GM21528 (cell line): ENCODE measurements around the gene LOXL1.

Source experiments
- ATAC-seq: cut with Tn5 transposase; IDR thresholded peaks from one replicate; pipeline ENCODE4 v1.9.1; 2021; ENCODE audit warnings: mild to moderate bottlenecking, moderate library complexity; ENCODE audit not compliant: unreplicated experiment, low FRiP score

The LOXL1 gene

DNA sequence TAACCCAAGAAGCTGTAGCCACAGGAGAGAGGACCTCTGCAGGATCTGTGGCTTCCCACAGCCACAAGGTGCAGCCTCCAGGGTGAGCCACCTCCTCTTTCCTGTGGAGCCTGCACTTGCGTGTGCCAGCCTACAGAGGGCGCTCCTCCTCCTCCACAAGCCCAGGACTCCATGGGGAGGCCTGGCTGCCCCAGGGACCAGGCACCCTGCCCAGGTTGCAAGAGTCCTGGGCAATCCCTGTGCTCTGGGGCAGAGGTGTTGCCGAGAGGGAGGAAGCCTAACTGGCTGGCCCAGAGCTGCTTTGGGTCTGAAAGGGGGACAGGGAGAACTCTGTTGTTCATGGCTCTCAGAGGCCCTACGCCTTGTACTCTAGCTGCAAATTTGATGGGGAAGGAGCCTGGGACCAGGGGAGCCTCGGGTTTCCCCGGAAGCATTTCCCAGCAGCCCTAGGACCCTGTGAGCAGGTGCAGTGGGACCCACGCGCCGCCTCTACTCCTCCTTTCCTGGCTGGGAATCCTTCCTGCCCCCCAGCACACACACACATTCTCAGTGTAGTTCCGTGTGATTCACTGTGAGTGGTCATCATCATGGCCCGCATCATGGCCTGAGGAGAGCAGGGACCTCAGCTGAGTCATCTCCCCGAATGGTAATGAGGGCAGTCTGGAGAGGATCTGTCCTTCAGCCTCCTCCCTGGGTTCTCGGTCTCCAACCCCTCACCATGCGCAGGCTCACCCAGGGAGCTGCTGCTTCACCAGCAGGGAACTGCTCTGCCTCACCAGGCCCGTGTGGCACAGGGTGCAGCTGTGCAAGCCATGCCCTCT is 28.6 kb upstream of the LOXL1 start:
- no peak for ATAC-seq

DNA sequence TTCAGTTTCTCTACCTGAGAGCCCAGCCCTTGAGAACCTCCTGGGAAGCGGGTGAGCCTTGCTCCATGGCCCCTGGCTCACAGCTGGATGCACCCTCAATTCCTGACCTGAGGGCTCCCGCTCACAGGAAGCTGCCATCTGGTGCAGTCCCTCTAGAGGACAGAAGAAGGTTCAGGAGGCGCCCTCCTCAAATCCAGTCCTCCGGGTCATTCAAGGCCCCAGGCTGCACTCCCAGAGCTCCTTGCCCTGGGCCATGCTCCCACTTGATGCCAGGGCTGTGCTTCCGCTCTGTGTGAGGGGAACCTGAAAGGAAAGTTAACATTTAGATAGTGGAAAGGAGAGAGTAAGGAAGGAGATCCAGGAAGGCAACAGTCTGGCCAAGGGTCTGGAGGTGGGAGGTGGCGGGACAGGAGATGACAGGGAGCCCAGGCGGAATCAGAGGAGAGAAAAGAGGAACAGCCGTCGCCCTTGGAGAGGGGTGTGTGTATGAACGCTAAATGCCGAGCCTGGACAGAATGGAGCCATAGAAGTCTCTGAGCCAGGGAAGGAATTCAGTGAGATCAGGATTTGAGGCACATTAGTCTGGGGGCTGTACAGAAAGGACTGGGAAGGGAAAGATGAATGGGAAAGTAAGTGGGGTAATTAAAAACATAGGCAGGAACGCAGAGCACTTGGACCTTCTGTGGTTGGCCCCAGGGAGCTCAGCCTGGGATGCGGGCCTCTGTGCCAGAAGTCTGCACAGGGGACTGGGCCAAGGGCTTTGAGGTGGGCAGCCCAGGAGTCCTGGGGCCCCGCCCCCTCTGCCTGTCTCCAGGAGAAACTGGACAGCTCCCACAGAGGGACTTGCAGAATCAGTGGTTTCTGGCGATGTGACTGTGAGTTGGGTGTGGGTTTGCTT is 26.8 kb upstream of the LOXL1 start:
- ATAC-seq: no peak

DNA sequence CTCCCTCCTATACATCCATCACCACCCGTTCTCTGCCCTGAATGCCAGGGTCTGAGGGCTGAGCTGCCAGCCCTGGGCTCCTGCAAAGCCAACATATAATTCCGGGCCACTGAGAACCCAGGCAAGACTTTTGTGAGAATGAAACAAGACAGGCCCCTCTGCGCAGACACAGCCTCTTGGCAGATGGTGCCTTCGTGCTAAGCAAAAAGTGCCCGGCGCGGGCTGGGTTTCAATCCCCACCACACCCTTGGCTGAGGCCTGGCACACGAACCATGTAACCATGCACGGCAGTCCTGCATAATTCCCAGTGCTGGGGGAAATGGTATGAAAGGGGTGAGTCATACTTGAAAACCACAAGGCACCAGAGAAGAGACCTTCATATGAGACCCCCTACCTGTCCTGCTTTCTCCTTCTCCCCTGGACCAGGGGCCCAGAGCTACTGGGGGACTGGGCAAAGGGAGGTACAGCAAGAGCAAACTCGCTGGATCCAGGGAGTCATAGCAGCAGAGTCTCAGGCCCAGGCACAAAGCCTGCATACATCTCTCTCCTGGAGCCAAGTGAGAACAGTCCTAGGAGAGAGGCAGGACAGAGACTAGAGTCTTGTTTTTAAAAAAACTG is 26.1 kb upstream of the LOXL1 start:
- no peak for ATAC-seq

DNA sequence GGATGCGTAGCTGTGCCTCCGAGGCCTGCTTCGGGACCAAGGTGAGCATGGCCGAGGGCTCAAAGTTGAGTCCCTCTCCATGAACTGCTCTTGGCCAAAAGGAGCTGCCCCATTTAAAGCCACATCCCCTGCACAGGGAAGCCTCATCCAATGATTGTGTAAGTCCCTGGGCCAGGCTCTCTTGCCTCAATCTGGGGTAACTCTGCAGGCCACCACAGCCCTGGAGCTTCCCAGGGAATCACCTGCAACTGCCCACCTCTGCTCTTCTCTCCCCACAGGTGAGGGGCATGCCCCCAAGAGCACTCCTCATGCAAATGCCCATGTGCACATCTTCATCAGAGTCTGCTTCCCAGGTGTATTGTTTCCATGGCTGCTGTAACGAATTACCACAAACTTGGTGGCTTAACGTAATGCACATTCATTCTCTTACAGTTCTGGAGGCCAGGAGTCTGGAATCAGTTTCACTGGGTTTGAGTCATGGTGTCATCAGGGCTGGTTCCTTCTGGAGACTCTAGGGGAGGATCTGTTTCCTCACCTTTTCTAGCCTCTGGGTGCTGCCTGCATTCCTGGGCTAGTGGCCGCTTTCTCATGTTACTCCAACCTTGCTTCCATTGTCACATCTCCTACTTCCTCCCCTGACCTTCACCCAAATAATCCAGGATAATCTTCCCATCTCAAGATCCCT is 25.0 kb upstream of the LOXL1 start:
- no peak for ATAC-seq

DNA sequence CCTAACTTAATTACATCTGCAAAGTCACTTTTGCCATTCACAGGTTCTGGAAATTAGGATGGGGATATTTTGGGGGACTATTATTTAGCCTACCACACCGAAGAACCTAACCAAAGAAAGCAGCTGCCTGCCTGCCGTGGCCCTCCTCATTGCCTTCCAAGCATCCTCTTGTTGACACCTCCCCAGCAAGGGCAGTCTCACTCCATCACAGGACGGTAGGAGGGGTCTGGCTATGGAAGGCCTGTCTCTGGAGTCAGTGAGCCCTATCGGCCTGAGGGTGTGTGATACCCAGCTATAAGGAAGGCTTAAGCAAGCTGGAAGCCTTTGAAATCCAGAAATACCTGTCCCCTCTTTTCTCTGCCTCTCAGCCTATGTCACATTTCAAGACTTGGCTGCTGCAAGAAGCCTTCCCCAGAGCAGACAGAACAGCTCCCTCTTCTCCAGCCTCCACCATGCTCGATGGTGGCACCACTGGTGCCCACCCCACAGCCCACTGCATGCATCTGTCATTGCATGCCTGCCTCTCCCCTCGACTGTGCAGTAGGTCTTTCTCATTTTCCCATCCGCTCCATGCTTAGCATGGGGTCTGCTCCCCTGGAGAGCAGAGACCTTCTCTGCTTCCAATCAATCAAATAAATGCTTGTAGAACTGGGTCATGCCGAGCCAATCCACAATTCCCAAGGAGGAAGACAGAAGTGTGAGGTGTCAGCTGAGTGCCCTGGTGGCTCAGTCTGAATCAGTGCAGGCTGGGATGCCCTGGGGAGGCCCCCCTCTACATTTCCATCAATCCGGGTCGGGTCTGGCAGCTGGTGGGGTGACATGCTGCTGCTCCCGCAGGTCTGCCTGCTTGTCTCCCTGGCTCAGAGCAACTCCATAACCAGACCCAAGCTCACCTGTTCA is 23.9 kb upstream of the LOXL1 start:
- no peak for ATAC-seq

DNA sequence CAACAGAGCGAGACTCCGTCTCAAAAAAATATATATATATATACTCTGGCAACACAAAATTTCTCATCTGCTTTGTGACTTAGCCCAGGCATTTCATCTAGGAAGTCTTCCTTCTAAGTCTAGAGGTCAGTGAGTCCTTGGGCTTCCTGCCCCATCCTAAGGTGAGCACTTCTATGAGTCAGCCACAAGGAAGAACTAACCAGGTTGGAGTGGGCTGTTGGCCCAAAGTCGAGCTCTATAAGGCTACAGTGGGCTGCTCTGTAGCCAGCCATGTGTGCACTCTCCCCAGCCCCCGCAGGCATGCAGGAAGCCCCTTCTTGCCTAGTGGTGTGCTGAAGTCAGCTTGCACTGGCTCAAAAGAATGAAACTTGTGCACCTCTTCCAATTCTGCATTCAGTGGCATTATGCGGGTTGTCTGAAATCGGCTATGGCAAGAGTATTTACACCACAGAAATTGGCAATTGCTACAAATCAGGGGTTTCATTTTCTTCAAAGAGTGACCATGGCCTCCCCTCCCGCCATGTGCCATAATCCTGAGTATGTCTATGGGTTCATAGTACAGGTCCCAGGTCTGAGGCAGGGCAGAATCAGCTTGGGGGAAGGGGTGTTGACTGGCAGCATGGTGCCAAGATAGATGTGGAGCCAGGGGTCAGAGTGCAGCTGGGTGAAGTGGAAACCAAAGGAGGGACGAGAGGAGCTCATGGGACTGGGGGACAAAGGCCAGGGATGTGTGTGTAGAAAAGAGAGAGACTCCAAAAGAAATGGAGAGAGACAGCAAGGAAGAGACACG is 22.0 kb upstream of the LOXL1 start:
- ATAC-seq: no peak

DNA sequence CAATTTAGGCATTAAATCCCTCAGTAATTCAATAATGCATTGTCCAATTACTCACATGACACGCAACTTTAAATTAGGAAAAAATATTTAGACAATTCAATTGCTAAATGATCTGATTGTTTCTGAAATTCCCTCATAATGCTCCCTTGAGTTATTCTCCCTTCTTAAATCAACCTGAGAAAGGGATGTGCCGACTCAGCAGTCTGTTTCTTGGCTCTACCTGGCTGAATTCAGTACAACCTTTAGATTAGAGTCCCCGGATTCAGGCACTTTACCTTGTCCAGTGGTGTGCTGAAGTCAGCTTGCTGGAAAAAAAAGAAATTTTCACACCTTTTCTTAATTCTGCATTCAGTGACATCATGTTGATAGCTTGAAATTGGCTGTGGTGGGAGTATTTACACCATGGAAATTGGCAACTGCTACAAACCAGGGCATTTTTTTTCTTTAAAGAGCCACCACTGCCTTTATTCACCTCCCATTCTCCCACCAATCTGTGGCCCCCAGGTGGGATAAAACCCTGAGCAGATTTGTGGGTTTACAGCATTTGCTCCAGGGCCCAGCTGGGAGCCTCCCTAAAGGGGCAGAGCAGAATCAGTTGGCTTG is 20.9 kb upstream of the LOXL1 start:
- no peak for ATAC-seq

DNA sequence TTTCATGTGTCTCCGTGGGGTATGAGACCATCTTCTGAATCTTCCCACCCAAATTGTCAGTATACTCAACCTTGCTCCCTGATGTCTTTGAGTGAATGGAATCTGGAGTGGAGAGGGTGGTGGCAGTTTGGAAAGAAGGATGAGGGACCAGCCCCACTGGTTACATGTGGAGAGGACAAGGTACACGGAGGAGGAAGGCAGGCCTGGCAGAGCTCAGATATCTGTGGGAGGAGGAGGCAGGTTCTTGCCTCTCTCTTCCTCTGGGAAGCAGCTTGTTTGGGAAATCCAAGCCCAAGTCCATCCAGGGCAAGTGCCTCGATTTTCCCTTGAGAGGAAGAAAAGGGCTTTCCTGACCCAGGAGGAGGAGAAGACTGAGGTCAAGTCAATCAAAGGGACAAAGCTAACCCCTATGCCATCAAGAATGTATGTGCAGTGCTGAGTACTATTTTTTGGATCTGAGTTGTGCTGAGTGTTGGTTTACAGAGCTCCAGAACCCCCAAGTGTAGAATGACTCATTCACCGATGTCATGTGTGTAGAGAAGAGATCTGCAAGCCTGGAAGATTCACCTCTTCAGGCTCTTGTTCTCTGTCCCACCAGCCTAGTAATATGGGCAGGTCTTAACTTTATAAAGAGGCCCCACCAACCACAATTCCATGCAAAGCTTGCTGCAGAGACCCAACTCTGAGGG is 19.8 kb upstream of the LOXL1 start:
- no peak for ATAC-seq

DNA sequence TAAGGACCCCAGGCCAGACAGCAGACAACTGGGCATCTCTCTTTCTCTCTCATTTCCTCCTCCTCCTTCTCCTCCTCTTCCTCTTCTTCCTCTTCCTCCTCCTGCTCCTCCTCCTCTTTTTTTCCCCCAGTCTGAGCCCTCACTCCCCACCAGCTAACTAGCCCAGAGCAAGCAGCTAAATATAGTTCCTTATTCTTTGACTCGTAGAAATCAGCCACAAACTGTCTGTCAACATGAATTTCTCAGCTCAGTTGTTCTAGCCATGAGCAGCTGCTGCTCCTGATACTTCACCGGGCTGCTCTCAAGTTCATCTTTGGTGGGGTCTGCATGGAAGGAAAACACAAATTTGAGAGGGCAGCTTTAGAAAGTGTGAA is 19.2 kb upstream of the LOXL1 start:
- ATAC-seq: no peak

DNA sequence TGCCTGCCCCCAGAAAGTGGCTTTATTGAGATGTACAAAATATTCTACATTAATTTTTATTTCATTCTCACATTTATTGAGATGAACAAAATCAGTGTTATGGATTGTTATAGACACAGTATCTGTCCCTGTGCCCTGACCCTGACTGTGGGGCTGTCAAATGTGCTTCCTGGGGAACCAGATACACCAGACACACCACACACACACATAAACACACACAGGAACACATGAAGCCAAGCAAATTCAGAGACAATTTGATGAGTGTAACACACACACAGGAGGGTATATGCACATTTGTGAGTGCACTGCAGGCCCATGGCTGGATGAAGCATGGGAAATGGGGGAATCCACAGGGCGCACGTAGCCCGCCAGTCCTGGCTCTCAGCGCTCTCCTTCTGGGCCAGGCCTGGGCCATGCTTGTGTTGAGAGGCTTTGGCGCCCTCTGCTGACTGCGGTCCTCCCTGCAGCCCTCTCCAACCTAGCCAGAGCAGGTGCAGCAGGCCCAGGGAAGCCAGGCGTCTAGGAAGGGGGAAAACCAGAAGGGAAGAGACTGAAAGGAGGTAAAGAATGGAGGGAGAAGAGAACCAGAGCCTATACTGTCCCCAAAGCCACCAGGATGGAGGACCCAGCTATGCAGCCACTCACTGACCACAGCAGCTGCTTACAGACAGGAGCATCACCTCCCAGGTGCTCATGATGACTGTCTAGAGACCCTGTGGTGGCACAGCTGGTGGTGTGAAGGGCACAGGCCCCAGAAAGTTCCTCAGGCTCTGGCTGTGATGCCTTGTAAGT is 18.0 kb upstream of the LOXL1 start:
- ATAC-seq: no peak

DNA sequence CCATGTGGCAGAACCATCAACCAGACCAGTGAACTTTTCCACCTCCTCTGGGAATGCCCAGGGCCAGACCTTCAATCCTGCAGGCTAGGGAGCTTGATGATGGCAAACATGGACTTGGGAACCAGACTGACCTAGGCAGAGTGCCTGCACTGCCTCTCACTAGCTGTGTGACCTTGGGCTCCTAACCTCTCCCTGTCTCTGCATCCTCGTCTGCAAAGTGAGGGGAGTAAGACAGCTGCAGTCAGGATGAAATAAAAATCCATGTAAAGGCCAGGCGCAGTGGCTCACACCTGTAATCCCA is 17.5 kb upstream of the LOXL1 start:
- ATAC-seq: no peak

DNA sequence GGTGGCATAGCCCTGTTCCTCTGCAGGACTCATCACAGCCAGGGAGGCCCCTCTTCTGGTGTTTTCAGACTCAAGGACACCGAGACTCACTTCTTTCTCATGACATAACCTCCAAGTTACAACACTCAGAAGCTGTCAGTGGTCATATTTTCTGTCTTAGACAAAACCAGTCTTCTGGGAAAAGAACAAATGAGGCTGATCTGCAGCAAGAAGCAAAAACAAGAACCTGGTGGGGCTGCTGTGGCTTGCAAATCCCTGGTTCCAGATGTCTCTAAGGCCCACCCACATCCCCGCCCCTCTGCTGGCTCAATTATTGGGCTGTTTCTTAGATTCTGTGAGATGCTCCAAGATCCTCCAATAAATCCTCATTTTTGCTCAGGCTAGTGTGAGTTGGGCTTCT is 16.6 kb upstream of the LOXL1 start:
- ATAC-seq: no peak

DNA sequence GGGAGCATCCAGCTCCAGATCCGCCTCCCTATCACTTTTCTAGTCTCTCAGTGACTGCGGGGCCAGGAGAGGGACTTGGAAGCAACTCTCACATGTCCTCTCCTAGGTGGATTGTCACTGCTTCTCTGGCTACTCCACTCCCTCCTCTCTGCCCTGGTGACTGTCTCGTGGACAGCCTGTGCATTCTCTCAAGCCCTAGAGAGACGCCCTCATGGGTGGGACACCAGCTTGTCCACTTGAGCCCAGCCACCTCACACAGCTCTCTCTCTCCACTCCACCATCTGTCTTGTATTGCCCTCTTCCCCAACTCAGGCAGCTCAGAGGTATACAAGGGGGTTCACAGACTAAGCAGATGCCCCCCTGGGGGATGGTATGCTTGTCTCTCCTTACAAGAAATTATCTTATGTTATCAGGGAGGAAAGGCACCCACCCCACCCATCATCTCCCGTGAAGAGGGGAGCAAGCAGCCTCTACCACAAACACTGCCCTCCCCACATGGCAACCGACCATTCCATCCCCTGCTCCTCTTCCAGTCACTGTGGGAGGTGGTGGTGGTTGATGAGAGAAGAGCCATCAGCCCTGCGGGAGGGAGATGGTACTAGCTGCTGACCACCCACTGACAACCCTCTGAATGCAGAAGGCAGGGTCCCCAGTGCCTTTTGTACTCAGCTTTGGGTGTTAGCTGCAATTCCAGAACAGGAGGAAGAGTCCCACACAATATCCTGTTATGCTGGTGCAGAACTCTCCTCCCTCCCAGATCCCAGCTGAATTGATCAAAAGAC is 15.5 kb upstream of the LOXL1 start:
- ATAC-seq: no peak

DNA sequence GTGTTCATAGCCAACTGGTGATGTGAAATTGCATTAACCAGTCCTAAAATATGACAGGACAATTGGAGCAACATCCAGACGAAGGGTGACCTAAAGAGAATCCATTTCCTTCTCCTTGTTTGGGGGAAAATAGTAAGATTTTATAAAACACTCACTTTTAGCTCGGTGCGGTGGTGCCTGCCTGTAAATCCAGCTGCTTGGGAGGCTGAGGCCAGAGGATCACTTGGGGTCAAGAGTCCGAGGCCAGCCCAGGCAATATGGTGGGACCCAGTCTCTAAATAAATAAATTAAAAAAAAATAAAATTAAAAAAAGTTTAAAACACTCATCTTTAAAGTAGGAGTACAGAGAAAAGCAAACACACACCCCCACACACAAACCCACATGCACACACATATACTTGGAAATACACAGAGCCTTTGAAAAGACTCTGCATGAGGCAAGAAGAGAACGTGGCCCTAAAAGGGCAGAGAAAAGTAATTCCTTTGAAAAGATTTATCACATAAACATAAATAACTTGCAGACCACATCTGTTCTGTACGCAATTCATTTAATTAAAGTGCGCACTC is 14.1 kb upstream of the LOXL1 start:
- ATAC-seq: no peak

DNA sequence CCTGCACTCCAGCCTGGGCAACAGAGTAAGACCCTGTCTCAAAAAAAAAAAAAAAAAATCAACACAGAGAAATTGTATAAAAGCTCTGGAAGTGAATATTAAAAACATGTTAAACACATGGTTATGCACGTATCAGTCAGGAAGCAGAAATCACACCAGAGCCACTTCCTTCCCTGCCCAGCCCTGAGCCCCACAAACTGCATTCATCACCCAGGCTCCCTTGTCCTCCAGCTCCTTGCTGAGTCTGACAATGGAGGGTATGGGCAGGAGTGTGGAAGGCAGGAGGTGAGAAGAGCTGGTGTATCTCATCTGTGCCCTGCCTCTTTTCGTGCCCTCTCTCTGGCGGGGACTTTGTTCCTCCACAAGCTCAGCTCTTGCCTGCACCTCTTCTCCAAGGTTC is 12.1 kb upstream of the LOXL1 start:
- ATAC-seq: no peak

DNA sequence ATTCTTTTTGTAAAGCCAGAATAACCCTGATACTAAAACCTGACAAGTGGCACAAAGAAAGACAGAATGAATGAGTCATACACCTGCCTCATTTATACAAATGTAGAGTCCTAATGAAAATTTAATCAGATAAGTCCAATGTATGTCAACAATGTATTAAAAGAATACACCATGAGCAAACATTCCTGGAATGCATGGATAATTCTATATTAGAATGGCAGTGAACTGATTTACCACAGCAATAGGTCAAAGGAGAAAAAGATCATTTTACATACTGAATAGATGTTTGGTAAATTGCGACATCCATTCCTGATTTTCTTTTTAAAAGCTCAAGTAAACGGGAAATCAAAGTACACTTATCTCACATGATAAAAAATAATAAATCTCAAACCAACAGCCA is 11.2 kb upstream of the LOXL1 start:
- ATAC-seq: no peak
